ENCODE measurements around the gene KDM7A. TPM values are rescaled to one million over a fixed set of nuclear protein-coding genes. Genes with fewer than 3 reads are reported as not detected.
A peak's percentile ranks its signal among the peaks of the same experiment; 100 is the strongest.

The KDM7A gene
- total RNA-seq, 1 experiment from 2014 or later: 1.5 TPM

DNA sequence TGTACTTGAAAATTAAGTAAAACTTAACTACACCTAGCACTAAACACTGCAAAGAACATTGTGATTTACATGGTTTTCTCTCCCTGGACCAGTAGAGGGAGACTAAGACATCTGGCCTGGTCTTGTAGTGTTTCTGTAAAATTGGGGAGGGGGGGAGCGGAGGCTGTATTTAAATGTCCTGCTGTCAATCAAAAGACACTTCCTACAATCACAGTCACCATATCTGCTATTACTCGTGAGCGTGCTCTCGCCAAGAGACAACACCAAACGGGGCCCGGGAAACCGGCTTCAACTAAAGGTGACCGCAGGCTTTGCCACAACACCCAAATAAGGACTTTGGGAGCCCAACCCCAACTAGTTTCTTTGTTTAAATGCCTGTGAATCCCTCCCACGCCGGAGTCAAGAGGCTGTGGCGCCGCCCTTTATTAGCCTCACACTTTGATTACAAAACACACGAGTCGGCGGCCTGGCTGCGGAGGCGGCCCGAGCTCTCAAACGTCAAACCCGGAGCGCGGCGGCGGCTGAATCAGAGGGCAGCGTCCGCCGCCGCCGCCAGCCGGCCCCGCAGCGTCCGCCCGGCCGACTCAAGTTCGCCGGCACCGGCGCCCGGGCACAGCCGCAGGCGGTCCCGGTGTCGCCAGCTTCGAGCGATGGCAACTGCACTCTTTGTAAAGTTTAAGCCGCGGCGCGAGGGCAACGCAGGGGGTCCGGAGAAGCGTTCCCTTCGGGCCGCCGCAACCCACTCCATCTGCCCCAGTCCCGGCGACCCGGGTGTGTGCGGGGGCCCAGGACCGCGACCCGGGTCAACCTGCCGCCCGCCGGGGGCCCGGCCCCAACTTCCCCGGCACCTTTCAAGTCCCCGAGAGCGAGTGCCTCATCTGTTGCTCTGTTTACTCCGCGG is 1.3 kb downstream of the KDM7A start:
- intact Hi-C loops (cut with micrococcal nuclease; ENCODE audit: unreplicated experiment): loop anchor here (1.0 to 10.0 kb wide), 5 partner anchors 113 to 479 kb away; partner anchors contain the start of genes HIPK2, MKRN1 and PARP12
- H2AFZ ChIP-seq: peak overlapping the region; percentile 94
- no peaks in the 10 kb centered on the region for H3K9me2 ChIP-seq (ENCODE audit: insufficient read depth)
- H3K4me2 ChIP-seq: peak overlapping the region; percentile 67
- peak overlapping the region; percentile 6; the same call in 1 of the 2 replicates for H3K27ac ChIP-seq
- H3K9me3 ChIP-seq (ENCODE audit: insufficient read depth, low read depth): no peaks in the 10 kb centered on the region
- peaks cover 12% of the 10 kb centered on the region; the same call in 1 of the 2 replicates for H3F3A ChIP-seq (ENCODE audit: insufficient read depth, low read depth)
- H4K20me1 ChIP-seq (ENCODE audit: insufficient read depth): no peaks in the 10 kb centered on the region
- ChIA-PET CTCF (interaction anchor here (0.6 kb wide), 2 partner anchors 105 to 478 kb away, joined by 3 to 4 read pairs; no protein-coding TSS in a partner anchor), POLR2A (ENCODE audit: unreplicated experiment) (interaction anchor here (0.7 kb wide), 1 partner anchor 88 kb away, joined by 4 read pairs; no protein-coding TSS in a partner anchor)
- peaks cover 13% of the 10 kb centered on the region for H3K4me1 ChIP-seq (replicated peaks; ENCODE audit: insufficient read depth)
- DNase-seq: peak; percentile 89 to 95
- TF ChIP-seq EZH2 (IDR thresholded peaks at IDR 0.05; ENCODE audit: low read depth): no peak
- TF ChIP-seq, protein P1, sequence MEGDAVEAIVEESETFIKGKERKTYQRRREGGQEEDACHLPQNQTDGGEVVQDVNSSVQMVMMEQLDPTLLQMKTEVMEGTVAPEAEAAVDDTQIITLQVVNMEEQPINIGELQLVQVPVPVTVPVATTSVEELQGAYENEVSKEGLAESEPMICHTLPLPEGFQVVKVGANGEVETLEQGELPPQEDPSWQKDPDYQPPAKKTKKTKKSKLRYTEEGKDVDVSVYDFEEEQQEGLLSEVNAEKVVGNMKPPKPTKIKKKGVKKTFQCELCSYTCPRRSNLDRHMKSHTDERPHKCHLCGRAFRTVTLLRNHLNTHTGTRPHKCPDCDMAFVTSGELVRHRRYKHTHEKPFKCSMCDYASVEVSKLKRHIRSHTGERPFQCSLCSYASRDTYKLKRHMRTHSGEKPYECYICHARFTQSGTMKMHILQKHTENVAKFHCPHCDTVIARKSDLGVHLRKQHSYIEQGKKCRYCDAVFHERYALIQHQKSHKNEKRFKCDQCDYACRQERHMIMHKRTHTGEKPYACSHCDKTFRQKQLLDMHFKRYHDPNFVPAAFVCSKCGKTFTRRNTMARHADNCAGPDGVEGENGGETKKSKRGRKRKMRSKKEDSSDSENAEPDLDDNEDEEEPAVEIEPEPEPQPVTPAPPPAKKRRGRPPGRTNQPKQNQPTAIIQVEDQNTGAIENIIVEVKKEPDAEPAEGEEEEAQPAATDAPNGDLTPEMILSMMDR (conservative IDR thresholded peaks at IDR 0.05): peak; percentile 90
- H3K79me2 ChIP-seq (ENCODE audit: low read depth): 0 out of 2 replicates have a peak, but pooled peaks cover 3% of the 10 kb centered on the region
- no peaks in the 10 kb centered on the region for H3K36me3 ChIP-seq (ENCODE audit: low read depth)
- no TSS peak for BruUV-seq (replicated peaks)
- no peaks in the 10 kb centered on the region for H3K27me3 ChIP-seq (ENCODE audit: insufficient read depth, low read depth)
- peak overlapping the region; percentile 95 for H3K4me3 ChIP-seq

DNA sequence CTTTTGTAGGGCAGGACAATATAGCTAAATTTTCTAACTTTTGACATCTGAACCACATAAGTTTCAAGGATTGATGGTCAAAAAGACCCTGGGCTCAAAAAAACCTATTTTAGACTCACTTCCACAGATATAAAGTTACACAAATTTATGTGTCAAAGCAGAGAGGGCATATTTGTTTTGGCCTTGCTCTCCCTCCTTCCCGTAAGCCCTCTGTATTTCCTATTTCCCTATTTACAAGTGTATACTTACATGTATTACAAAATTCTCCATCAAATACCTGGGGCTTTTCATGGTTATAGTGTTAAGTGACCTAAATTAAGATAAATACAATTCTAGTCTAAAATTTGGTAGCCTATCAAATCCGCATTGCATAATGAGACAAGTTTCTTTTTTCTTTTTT is 2.6 kb downstream of the KDM7A start:
- no peak for DNase-seq
- Histone ChIP-seq H3K4me3 (no peak overlapping the region), H3K9me3 (ENCODE audit: insufficient read depth, low read depth) (no peaks in the 10 kb centered on the region), H4K20me1 (ENCODE audit: insufficient read depth) (no peaks in the 10 kb centered on the region), H3K36me3 (ENCODE audit: low read depth) (no peaks in the 10 kb centered on the region), H3K9me2 (ENCODE audit: insufficient read depth) (no peaks in the 10 kb centered on the region), H3K4me2 (no peak overlapping the region; the same call in 1 of the 2 replicates), H3K27ac (no peak overlapping the region), H3F3A (ENCODE audit: insufficient read depth, low read depth) (peaks cover 12% of the 10 kb centered on the region; the same call in 1 of the 2 replicates), H3K79me2 (ENCODE audit: low read depth) (0 out of 2 replicates have a peak, but pooled peaks cover 3% of the 10 kb centered on the region), H3K4me1 (replicated peaks; ENCODE audit: insufficient read depth) (peaks cover 13% of the 10 kb centered on the region), H3K27me3 (ENCODE audit: insufficient read depth, low read depth) (no peaks in the 10 kb centered on the region), H2AFZ (no peak overlapping the region)
- ChIA-PET POLR2A (ENCODE audit: unreplicated experiment) (no interaction called here), CTCF (interaction anchor here (0.6 kb wide), 2 partner anchors 70 to 479 kb away, joined by 3 to 4 read pairs; no protein-coding TSS in a partner anchor)
- BruUV-seq (replicated peaks): no TSS peak
- intact Hi-C loops (cut with micrococcal nuclease; ENCODE audit: unreplicated experiment): loop anchor here (2.0 to 10.0 kb wide), 4 partner anchors 111 to 481 kb away; partner anchors contain the start of genes HIPK2, MKRN1 and PARP12
- TF ChIP-seq, protein P1 (conservative IDR thresholded peaks at IDR 0.05): no peak
- TF ChIP-seq EZH2 (IDR thresholded peaks at IDR 0.05; ENCODE audit: low read depth): no peak

DNA sequence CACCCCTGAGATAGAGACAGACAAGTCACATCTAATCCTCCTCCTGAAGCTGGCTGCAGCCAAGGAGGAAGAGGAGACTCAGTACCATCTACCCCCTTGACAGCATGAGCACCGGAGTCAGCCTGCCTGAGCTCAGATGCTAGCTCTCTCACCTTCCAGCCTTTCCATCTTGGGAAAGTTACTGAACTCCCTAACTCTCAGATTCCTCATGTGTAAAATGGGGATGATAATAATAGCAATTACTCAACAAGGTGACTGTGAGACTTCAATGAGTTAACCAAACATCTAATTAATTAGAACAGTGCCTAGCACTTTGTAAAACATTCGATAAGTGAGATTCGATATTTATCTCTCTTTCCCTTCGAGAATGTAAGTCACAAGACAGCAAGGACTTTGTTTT is 6.4 kb downstream of the KDM7A start:
- peaks cover 14% of the 10 kb centered on the region for H3K4me1 ChIP-seq (replicated peaks; ENCODE audit: insufficient read depth)
- no peaks in the 10 kb centered on the region for H3K9me3 ChIP-seq (ENCODE audit: insufficient read depth, low read depth)
- no peaks in the 10 kb centered on the region; the same call in 1 of the 2 replicates for H3F3A ChIP-seq (ENCODE audit: insufficient read depth, low read depth)
- ChIA-PET POLR2A (ENCODE audit: unreplicated experiment) (interaction anchor here (0.7 kb wide), 1 partner anchor 13 kb away, joined by 6 read pairs; no protein-coding TSS in a partner anchor), CTCF (no interaction called here)
- no peak overlapping the region for H3K4me2 ChIP-seq
- DNase-seq: no peak
- 0 out of 2 replicates have a peak, but pooled peaks cover 10% of the 10 kb centered on the region for H3K79me2 ChIP-seq (ENCODE audit: low read depth)
- no peak overlapping the region for H2AFZ ChIP-seq
- no peaks in the 10 kb centered on the region for H3K9me2 ChIP-seq (ENCODE audit: insufficient read depth)
- intact Hi-C loops (cut with micrococcal nuclease; ENCODE audit: unreplicated experiment): loop anchor here (10.0 kb wide), 2 partner anchors 396 to 484 kb away; partner anchors contain the start of gene HIPK2
- BruUV-seq (replicated peaks): no TSS peak
- TF ChIP-seq EZH2 (IDR thresholded peaks at IDR 0.05; ENCODE audit: low read depth): no peak
- TF ChIP-seq, protein P1 (conservative IDR thresholded peaks at IDR 0.05): no peak
- no peaks in the 10 kb centered on the region for H3K36me3 ChIP-seq (ENCODE audit: low read depth)
- no peaks in the 10 kb centered on the region for H4K20me1 ChIP-seq (ENCODE audit: insufficient read depth)
- H3K27me3 ChIP-seq (ENCODE audit: insufficient read depth, low read depth): no peaks in the 10 kb centered on the region
- no peak overlapping the region for H3K27ac ChIP-seq
- H3K4me3 ChIP-seq: no peak overlapping the region

Measured in PC-9 (cell line).